NCI-H146 treated with DMSO at 0.1 percent for 48 hours (cell line): ENCODE results near the gene TRIM2.

Source experiments
- DNase-seq: peaks from one replicate; lab custom pipeline; 2025; ENCODE audit not compliant: unreplicated experiment; lab: John Stamatoyannopoulos, UW

TRIM2 gene

GRCh38 chr4:153369021-153369420 lies 164.8 kb downstream of the TRIM2 start:
- DNase-seq: no peak

DNA sequence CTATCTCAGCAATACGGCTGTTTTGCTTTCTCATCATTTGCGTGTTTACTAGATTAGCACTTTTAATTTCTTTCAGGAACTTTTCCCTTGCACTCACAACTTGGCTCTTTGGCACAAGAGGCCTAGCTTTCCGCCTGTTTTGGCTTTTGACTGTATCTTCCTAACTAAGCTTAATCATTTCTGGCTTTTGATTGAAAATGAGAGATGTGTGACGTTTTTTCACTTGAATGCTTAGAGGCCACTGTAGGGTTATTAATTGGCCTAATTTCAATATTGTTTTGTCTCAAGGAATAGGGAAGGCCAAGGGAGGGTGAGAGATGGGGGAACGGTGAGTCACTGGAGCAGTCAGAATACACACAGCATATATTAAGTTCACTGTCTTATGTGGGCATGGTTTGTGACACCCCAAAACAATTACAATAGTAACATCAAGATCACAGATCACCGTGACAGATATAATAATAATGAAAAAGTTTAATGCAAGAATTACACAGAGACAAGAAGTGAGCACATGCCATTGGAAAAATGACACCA lies 167.5 kb downstream of the TRIM2 start:
- no peak for DNase-seq

GRCh38 chr4:153372967-153373562 lies 168.8 kb downstream of the TRIM2 start:
- DNase-seq: no peak

GRCh38 chr4:153374442-153374841 lies 170.2 kb downstream of the TRIM2 start:
- DNase-seq: no peak

- no peak for DNase-seq
Observed at GRCh38 chr4:153375303-153375702, 171.1 kb downstream of the TRIM2 start.

- DNase-seq: no peak
Observed at GRCh38 chr4:153383131-153383530, 178.9 kb downstream of the TRIM2 start.

DNA sequence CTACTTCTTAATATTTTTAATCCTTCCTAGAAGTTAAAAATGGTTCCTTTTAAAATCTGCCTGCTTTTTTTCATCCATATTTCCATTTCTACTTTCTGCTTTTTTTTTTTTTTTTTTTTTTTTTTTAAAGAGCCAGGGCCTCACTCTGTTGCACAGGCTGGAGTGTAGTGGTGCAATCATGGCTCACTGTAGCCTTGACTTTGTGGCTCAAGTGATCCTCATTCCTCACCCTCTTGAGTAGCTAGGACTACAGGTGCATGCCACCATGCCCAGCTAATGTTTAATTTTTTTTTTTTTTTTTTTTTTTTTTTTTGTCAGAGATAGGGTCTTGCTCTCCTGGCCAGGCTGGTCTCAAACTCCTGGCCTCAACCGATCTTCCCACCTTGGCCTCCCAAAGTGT lies 179.9 kb downstream of the TRIM2 start:
- DNase-seq: no peak

GRCh38 chr4:153385784-153386183 lies 181.5 kb downstream of the TRIM2 start:
- no peak for DNase-seq

GRCh38 chr4:153387981-153388380 lies 183.7 kb downstream of the TRIM2 start:
- DNase-seq: no peak
